Measurements from ENCODE around the gene BRI3. TPM values are rescaled to one million over a fixed set of nuclear protein-coding genes. Genes with fewer than 3 reads are reported as not detected.
A peak's percentile ranks its signal among the peaks of the same experiment; 100 is the strongest.

BRI3 gene
- total and polyA plus RNA-seq, 9 of the 15 experiments (the other 6 are each of a cell fraction or from before 2014, with no cell fraction given), result 4.3 to 57.4 (median 18.6) TPM

- intact Hi-C loops (cut with micrococcal nuclease) (no loop called here), in situ Hi-C loops (cut with MboI) (no loop called here)
- H2AFZ ChIP-seq (ENCODE audit: low read depth, low read length), result no peak overlapping the region
- peaks cover 4 to 57% of the 10 kb centered on the region in 2 experiments; a peak in 3 of 5 replicates for H3K4me1 ChIP-seq (replicated peaks in 1 of 2; ENCODE audit: control insufficient read depth in 2 of 2, insufficient read depth in 2 of 2, low read length in 2 of 2)
- TF ChIP-seq MEF2A (IDR thresholded peaks at IDR 0.05; ENCODE audit: control insufficient read depth, low read depth, low read length) (no peak), RERE (CRISPR knock-in tag; IDR thresholded peaks at IDR 0.05; ENCODE audit: borderline replicate concordance) (no peak), ZNF239 (CRISPR knock-in tag; IDR thresholded peaks at IDR 0.05) (peak; percentile 97), POLR2AphosphoS5 (IDR thresholded peaks at IDR 0.05; ENCODE audit: control insufficient read depth, insufficient read depth, low read depth, low read length) (no peak), HCFC1 (IDR thresholded peaks at IDR 0.05; ENCODE audit: low read depth, low read length) (no peak)
- no peak overlapping the region for H3K27ac ChIP-seq (ENCODE audit: extremely low read depth, low read depth, low read length)
- WGBS (ENCODE audit: insufficient coverage, low coverage, missing lambda C conversion rate), result 31% methylated on average over 8 of the region's 12 CpGs
- H3K4me2 ChIP-seq (ENCODE audit: insufficient read depth, low read length), result no peak overlapping the region
- DNase-seq (ENCODE audit: extremely low read depth in 1 of 4, low spot score in 3 of 4) (peak in 1 of 4 experiments; percentile 19), ATAC-seq (no peak), FAIRE-seq (no peak)
- peaks cover 41% of the 10 kb centered on the region; the same call in 2 of the 3 replicates for H3K36me3 ChIP-seq (ENCODE audit: control insufficient read depth, insufficient read depth, low read length)
- ChIA-PET CTCF (ENCODE audit: low intra/inter-chr PET ratio) (no interaction called here), POLR2A (interaction anchor here (0.6 to 1.3 kb wide), 5 partner anchors 16 to 223 kb away, joined by 3 to 4 read pairs (median 3); no protein-coding TSS in a partner anchor)
- no peaks in the 10 kb centered on the region for H3K9me1 ChIP-seq (ENCODE audit: control insufficient read depth, insufficient read depth, low read length)
- H3K27me3 ChIP-seq (ENCODE audit: control insufficient read depth in 2 of 2, insufficient read depth in 2 of 2, low read length in 2 of 2), result peaks cover 0 to 53% of the 10 kb centered on the region in 2 experiments; a peak in 2 of 5 replicates
- no peak overlapping the region for H3K4me3 ChIP-seq
- H3K9ac ChIP-seq (ENCODE audit: insufficient read depth in 1 of 2, low read depth in 2 of 2, low read length in 2 of 2), result no peak overlapping the region
- H4K20me1 ChIP-seq (replicated peaks; ENCODE audit: control insufficient read depth, insufficient read depth, low read length), result peaks cover 5% of the 10 kb centered on the region; the same call in 1 of the 2 replicates
- no TSS peak for BruUV-seq (replicated peaks)
- H3K79me2 ChIP-seq (ENCODE audit: control insufficient read depth, insufficient read depth, low read length), result peaks cover 6% of the 10 kb centered on the region; the same call in 2 of the 3 replicates
- no peaks in the 10 kb centered on the region for H3K9me3 ChIP-seq (replicated peaks; ENCODE audit: control insufficient read depth, insufficient read depth, low read depth, low read length)
These were observed 6.8 kb downstream of the BRI3 start for GRCh38 chr7:98288064-98288823.
